ENCODE measurements around the gene TADA3.

DNA sequence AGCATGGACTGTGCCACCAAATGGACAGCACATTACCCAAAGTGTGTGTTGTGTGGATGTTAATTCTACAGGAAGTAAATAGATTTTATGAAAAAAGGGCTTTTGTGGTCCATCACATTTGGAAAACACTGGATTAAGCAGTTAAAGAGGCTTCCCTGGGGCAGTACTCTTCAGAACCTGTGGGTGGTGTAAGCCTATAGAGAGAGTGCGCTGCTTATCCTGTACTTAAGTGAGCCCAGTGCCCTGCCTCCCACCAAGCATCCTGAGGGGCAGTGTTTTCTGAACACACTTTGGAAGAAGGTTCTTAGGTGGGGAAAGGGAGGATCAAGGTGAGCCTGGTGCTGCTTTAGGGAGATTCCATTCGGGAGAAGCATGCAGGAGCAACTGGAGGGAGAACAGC, 28.7 kb upstream of the TADA3 start:
- no peak for TF ChIP-seq ETS1 (IDR thresholded peaks at IDR 0.05)
- TF ChIP-seq, protein P1, sequence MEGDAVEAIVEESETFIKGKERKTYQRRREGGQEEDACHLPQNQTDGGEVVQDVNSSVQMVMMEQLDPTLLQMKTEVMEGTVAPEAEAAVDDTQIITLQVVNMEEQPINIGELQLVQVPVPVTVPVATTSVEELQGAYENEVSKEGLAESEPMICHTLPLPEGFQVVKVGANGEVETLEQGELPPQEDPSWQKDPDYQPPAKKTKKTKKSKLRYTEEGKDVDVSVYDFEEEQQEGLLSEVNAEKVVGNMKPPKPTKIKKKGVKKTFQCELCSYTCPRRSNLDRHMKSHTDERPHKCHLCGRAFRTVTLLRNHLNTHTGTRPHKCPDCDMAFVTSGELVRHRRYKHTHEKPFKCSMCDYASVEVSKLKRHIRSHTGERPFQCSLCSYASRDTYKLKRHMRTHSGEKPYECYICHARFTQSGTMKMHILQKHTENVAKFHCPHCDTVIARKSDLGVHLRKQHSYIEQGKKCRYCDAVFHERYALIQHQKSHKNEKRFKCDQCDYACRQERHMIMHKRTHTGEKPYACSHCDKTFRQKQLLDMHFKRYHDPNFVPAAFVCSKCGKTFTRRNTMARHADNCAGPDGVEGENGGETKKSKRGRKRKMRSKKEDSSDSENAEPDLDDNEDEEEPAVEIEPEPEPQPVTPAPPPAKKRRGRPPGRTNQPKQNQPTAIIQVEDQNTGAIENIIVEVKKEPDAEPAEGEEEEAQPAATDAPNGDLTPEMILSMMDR (conservative IDR thresholded peaks at IDR 0.05; ENCODE audit: low read depth in 2 of 2), result peak; percentile 68 to 70

Measured in GM23338 (cell line).